HG03045 (cell line): Measurements from ENCODE around the gene RNF150.

Experiments used
- ATAC-seq: cut with Tn5 transposase; IDR thresholded peaks from one replicate; pipeline ENCODE4 v1.9.1; 2021; ENCODE audit warnings: mild to moderate bottlenecking, moderate library complexity; ENCODE audit not compliant: unreplicated experiment

The RNF150 gene

DNA sequence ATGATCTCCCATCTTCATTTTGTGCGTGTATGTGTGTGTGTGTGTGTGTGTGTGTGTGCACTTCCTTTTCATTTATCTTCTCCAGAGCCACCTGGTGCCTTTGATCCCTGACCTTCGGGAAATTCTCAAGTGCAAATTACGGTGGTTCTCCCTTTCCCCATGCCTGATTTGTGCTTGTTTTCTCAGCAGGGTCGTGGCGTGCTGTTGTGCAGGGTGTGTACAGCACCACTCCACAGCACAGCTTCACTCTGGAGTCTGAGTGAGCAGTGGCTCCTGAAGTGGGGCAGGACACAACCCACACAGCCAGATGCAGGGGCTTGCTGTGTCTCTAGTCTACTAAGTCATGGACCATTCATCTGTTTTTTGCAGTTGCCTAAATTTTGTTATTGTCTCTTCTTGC, 262.8 kb downstream of the RNF150 start:
- ATAC-seq = no peak

DNA sequence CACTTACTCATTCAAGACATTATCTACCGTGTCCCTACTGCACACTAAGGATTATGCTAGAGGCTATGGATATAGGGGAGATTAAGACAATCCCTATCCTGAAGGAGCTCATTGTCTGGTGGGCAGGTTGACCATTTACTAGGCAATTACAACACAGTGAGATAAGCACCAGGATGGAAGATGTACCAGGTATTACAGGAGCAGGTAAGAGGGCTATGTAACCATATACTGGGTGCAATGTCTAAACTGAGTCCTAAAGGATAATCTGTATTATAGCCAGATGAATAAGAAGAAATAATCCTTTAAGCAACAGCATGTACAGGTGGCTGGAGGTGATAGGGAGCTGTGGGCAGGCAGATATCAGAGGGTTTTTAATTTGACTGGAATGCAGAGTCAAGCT, 263.8 kb downstream of the RNF150 start:
- ATAC-seq = no peak

DNA sequence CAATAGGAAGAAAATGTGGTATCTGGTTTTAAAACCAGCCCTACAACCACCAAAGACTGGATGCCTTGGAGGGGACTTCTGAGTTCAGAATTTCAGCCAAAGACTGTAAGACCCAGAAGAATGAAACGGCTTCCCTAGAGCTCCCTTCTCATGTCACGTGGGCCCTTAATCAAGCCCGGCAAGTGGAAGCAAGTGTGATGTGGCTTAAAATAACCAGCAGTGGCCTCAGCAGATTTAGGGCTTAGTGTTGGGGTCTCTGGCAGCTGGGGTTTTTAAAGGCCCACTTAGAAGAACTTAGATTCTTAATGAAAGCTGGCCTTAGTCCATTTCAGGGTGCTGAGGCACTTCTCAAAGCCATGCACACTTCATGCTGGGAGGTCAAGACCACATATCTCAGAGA, 265.9 kb downstream of the RNF150 start:
- no peak for ATAC-seq

DNA sequence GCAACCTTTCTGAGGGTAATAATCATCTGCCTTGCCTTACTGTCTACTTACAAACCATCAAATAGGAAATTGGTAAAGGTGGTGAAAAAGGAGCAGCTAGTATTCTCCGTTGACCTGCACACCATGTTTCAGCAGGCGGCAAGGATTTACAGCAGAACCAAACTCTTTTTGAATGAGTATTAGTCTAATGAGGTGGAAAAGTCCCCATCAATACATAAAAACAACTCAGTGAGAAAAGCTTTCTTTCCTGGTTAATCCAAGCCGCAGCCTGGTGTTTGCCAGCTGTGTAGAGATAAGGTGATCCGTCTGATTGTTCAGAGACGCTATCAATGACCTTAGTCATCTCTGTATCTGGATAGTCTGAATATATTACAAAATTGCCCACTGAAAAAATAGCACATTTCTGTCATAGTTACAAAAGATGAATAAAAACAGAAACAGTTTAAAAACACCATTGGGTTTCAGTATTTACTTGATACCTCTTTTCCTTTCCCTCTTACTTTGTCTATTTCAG, 266.7 kb downstream of the RNF150 start:
- no peak for ATAC-seq

DNA sequence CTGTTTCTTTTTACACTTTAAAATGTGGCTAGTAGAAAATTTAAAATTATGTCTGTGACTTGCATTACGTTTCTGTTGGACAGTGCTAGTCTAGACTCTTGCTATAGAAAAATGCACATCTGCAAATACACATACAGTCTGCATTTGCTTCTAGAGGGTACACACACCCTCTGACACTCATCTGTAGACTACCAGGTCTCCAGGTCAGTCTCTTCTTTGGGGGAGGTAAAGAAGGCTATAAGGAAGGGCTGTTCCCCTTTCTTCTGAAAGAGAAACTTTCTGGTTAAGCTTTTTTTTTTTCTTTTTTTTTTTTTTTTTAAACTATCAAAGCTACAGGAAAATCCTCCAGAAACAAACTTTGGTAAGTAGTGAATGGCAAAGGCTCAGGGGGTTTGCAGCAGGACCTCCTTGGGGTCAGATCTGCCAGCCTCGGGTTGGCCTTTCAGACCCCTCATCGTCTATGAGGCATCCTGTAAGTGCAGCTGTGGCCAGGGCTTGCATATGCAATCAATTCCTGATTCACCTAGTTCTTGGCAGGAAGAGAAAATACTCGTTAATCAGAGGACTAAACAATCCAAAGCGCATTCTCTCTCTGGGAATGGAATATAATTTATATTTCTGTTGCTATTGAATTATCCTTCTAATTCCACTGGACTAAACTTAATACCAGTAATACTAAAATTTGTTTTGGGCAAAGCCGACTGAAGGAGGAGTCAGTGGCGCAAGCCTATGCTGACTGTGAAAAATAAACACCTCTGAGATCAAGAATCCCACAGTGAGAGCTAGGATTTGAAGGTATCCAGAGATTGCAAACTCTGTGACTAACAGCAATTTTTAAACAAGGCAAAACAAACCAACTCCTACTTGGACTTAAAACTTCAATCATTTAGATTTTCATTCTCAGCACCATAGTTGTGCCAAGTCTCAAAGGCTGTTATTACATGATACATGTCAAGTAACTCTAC, 267.7 kb downstream of the RNF150 start:
- ATAC-seq = no peak

DNA sequence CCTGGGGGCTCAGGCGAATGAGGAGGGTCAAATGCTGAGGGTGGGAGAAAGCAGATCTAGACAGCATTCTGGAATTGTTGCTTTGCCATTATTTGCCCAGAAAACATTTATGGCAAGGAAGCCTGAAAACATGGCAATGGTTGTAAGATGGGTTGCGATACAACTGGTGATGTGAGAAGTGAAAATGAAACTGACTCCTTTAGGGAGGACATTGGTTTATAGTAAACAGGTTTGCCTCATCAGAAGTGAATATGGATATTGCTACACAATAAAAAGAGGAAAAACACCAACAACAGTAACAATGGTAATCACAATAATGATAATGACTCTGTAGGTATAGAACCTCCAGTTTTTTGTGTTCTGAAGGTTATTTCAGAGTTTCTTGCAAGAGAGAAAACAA, 270.1 kb downstream of the RNF150 start:
- no peak for ATAC-seq

DNA sequence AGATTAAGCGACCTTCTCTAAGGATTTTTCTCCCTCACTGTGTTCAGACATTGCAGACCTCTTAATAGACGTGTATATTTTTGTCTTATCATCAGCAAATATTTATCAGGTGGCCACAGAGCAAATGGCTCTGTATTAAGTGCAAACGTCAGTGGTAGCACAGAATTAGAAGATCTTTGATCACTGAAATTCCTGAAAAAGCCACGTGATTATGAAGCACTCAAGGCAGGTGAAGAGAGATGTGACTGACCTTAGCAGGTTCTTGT, 271.2 kb downstream of the RNF150 start:
- ATAC-seq = no peak

DNA sequence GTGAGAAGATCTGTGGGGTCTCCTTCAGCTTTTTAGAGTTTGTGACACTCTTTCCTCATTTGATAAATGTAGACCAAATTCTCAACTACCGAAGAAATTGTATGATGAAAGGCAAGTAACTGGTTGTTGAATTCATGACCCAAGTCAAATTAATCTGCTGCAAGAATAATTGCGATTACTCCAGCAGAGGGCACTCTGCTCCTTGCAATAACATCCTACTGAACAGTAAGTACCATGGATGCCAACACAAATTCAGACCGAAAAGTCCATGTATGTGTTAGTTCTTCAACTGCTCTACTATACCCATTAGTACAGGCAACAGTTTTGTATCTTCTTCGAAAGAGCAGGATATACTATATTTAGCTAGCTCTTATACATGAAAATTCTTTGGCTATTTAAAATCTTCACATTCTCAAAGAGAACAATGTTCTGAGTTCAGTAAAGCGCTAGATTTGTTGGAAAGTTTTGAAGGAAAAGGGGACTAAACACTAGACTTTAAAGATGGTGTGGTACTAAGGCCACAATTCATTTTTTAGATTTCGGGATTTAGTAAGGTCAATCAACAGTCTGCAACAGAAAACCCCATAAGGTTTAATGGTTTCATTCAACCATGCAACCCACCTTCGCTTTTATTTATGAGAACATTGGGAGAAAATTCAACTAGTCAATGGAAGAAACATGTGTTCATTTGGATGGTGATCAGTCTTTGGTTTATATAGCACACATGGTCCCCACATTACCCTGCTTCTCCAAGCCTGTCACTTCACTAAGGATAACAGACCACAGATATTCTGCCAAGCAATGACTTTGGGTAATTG, 271.7 kb downstream of the RNF150 start:
- peak; percentile 57 for ATAC-seq

DNA sequence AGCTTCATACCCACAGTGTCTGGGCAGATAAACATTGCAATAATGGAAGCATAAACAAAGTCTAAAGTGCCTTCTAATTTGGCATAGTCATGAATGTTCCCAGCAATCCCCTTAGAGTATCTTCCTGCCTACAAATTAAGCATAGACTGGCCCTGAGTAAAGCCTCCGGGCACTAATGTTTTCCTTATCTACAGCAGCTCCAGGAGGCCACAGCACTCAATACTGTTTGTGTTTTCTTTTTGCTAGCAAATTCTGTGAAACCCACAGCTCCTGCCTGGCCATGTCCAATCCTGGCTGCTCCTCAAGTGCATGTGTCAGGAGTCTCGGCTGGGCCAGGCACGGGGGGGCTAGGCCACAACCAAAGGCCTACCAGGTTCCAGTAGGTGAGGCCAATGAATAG, 274.4 kb downstream of the RNF150 start:
- no peak for ATAC-seq

DNA sequence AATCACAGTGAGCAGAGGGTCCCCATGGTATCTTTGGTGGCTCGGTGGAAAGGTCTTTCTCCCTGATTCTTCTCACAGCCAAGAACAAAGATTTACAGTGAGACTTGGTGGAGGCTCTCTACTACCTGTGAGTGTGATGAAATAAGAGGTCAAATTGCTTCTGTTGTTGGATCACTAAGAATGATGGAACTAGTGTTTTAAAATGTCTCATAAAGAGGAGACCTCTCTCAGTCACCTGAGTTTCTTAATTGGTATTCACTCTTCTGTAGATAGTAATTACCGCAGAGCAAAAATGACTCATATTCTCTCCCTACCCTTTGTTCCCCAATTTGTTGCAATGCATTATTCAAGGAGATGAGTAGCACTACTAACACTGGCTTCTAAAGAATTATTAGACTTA, 276.2 kb downstream of the RNF150 start:
- ATAC-seq = no peak

DNA sequence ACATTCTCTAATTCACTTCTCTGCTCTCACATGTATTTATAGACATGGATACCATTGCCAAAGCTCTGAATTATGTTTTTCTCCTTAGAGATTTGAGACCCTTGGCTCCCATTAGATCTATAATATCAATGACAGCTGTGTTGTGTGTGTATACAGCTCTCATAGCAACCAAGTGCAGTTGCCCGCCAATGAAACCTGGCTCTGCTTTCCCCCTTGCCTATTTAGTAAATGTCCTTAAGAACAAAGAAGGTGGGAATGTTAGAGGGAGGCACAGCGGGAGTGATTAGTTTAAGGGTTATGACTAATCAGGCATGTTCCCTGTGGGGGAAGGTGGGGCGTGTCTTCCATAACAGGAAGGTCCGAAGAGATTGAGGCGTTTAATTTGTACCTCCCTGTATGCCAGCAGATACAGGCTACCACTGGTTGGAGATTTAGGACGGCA, 276.6 kb downstream of the RNF150 start:
- no peak for ATAC-seq

DNA sequence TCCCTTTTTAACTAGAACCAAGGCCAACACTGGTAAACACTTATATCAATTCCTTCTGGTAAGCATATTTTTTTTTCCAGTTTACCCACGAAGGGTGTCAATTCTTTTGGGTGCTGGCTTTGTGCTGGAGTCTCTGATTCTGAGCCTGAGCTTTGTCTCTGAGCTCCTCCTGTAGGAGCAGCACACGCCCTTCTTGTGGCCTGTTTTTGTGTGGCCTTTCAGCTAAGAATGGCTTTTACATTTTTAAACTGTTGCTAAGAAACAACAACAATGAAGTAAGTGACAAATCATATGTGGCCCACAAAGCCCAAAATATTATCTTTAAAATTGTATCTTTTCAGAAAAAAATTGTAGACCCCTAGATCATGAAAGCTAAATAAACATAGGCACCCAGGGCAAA, 279.1 kb downstream of the RNF150 start:
- no peak for ATAC-seq

DNA sequence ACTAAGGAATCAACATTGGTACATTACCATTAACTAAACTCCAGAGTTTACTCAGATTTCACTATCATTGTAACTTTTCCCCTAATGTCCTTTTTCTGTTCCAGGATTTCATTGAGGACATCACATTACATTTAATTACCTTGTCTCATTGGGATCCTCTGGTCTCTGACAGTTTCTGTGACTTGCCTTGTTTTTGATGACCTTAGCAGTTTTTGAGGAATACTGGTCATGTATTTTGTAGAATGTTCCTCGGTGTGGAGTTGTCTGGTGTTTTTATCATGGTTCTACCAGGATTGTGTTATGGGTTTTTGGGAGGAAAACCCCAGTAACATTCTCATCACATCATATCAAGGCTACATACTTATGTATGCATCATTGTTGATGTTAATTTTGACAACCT, 281.5 kb downstream of the RNF150 start:
- no peak for ATAC-seq

DNA sequence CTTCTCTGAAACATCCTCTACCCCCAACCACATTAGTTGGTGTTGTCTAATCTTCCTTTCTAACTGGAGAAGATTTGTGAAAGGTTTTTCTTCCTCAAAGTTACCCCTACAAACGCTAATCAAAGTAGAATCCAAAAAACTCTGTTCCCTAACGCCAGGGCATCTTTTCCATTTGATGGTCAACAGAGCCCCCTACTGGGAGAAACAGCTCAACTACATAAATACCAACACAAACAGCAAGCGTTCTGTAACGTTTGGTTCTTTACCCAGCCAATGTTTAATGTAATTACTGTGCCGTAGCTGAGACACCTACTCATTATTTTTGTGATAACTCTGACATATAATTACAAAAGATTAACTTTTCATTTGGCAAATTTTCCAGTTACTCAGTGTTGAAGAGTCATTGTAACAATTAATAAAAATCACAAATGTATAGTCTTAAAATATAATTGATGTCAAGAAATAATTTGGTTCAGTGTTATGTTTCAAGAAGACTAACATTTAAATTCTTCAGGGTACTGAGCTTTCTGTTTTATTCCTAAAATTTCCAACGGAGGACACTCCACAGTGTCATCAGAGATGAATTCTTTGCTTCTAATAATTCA, 282.1 kb downstream of the RNF150 start:
- peak; percentile 74 for ATAC-seq

DNA sequence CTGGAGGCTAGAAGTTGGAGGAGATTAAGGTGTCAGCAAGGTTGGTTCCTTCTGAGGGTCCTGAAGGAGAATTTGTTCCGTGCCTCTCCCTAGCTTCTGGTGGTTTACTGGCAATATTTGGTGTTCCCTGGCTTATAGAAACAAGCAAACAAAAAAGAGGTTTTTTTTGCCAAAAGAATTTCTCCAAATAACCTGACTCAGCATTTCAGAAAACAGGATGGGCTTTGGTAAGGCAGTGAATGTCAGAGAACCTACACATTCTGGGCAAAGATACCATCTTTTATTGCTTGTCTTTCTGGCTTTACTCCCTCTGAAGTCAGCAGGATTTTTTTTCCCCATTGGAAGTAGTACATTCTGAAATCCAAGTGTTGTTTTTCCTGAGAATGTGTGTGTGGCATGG, 283.7 kb downstream of the RNF150 start:
- no peak for ATAC-seq

DNA sequence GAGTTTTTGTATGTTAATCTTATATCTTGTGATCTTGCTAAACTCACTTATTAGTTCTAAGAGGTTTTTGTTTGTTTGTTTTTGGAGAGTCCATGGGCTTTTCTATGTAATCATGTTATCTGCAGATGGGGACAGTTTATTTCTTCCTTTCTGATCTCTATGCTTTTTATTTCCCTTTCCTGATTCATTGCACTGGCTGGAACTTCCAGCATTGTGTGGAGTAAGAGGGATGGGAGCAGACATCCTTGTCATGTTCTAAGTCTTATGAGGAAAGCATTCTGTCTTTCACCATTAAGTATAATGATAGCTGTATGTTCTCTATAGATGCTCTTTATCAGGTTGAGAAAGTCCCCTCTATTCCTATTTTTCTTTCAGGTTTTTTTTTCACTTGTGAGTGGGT, 286.5 kb downstream of the RNF150 start:
- no peak for ATAC-seq

DNA sequence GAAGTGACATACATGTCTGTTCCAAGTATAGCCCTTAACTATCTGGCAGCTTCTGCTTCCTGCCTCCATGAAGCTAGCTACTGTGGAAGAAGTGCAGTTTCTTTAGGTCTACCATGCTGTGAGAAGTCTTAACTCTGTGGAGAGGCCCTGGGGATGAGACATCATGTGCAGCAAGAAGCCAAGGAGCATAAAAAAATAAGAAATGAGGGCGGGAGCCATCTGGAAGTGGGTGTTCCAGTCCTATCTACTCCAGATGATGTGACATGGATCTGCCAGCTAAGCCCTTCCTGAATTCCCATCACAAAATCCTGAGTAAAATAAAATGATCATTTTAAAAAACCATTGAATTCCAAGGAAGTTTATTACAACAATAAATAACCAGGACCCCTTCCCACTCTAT, 289.2 kb downstream of the RNF150 start:
- no peak for ATAC-seq

DNA sequence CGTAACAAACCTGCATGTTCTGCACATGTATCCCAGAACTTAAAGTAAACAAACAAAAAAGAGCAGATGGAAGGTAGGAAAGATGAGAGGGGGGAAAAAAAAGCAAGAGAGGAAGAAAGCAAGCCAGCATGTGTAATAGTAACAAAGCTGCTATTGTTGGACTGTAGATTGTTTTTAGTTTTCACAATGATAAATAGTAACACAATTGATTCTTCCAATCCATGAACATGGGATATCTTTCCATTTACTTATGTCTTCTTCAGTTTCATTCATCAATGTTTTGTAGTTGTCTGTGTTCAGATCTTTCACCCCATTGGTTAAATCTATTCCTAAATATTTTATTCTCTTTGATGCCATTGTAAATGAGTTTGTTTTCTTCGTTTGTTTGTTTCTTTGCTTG, 292.1 kb downstream of the RNF150 start:
- no peak for ATAC-seq

DNA sequence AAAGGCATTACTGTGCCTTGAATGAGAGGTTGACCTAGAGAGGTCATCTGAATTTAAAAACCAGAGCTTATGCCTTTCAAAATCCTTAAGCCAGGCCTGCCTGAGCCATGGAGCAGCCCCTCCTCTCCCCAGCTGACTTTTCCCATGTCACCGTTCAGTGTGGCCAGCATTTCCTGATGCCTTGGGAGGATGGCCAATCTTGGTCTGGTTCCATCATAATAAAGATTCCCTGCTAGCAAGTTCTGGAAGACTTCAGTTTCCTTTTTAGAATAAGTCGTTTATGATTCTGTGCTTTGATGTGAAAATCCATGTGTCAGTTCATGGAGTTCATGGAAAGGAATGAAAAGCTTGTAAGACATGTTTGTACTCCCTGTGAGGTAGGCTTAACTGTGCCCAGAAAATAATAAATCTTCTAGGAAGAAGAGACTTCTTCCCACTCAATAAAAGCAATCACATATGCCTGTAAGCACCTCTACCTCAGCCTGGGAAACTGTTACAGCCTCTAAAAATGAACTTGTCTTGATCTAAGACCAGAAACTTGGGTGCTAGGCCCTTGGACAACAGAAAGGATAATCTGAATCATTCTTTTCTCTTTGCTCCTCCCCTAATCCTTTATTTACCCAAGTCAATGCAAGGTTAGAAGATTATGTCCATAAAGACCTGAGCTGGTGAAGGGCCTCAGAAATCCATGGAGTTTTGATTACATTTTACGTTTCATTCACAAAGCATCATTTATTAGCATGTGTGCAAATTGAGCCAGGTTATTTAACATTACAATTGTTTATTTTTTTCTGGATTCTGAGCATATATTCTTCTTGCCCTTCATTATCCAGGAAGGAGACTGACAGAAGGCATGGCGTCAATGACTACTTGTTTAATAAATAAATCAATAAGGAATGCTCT, 293.1 kb downstream of the RNF150 start:
- ATAC-seq = no peak

DNA sequence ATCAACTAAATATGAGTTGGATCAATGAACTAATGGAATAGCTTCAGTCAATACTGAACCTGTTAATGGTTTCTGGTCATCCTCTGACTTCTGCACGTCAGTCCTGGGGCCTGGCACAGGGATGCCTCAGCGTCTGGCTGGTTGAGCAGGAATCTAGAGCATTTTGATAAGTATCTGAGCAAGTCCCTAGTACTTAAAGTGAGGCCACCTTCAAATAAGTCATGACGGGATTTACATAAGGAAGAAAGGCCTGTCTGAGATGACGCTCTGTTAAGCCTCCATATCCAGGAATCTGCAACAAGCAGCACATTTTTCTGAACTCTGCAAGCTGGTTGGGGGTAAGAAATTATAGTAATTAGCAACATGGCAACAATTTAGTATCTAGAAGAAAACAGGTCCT, 293.9 kb downstream of the RNF150 start:
- no peak for ATAC-seq

DNA sequence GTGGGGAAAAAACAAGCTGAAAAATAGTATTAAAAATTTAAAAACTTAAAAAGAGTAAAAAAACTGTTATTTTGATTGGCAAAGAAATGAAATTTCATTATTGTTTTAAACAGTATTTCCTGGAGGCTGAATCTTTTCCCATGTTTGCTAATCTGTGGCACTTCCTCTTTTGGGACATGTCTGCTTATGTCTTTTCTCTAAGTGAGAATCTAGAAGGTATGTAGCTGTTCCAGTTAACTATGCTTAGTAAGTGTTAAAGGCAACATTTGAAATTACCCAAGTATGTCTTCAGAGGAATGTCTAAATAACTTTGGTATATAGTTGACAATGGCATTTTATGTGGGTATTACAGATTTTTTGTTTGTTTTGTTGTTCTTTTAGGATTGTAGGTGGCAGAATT, 295.5 kb downstream of the RNF150 start:
- ATAC-seq = no peak
